Measurements from ENCODE around the gene CIB4. TPM values are rescaled to one million over a fixed set of nuclear protein-coding genes. Genes with fewer than 3 reads are reported as not detected.

CIB4 gene
- total RNA-seq, 1 experiment from 2014 or later, result not detected

DNA sequence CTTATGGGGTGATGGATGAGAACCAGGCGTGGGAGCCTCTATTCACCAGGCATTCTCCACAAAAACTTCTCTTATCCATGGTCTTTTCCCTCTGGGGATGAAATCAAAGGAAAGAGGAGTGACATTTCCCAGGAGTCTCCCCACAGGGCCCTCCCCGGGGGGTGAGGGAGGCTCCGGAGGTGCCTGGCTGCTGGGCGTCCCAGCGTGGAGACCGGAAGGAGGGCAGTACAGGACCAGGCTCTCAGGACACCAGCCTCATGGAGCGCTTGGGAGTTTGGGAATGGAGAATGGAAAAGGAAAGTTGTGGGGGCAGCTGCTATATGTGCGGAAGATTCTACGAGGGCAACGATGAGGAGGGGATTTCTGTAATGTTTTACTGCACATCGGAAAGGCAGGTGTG is 22.1 kb downstream of the CIB4 start:
- no peak for DNase-seq
- Histone ChIP-seq H3K9me3 (no peaks in the 10 kb centered on the region), H3K4me3 (no peak overlapping the region), H3K27me3 (no peaks in the 10 kb centered on the region), H3K36me3 (no peaks in the 10 kb centered on the region)

DNA sequence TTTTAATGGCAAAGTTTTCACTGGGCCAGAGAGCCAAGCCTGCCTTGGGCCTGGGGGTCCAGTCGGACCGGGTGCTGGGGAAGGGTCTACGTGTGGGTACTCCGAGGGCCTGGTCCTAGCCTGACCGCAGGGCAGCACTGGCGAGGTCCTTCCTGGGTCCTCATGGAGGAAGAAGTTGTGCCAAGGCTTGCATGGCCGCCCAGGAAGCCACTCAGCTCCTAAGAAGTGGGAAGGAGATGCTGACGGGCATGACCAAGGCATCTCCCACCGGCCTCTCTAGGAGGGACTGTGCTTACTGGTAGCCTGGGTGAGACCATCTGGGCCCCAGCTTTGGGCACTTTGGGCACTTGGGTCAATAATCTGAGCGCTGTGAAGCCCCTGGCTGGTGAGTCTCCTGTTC is 22.6 kb downstream of the CIB4 start:
- DNase-seq, result no peak
- Histone ChIP-seq H3K4me3 (no peak overlapping the region), H3K36me3 (no peaks in the 10 kb centered on the region), H3K27me3 (no peaks in the 10 kb centered on the region), H3K9me3 (no peaks in the 10 kb centered on the region)

- no peak overlapping the region for H3K4me3 ChIP-seq
- no peaks in the 10 kb centered on the region for H3K36me3 ChIP-seq
- no peaks in the 10 kb centered on the region for H3K9me3 ChIP-seq
- no peaks in the 10 kb centered on the region for H3K27me3 ChIP-seq
- no peak for DNase-seq
These were observed 23.5 kb downstream of the CIB4 start for GRCh38 chr2:26617588-26618083.

DNA sequence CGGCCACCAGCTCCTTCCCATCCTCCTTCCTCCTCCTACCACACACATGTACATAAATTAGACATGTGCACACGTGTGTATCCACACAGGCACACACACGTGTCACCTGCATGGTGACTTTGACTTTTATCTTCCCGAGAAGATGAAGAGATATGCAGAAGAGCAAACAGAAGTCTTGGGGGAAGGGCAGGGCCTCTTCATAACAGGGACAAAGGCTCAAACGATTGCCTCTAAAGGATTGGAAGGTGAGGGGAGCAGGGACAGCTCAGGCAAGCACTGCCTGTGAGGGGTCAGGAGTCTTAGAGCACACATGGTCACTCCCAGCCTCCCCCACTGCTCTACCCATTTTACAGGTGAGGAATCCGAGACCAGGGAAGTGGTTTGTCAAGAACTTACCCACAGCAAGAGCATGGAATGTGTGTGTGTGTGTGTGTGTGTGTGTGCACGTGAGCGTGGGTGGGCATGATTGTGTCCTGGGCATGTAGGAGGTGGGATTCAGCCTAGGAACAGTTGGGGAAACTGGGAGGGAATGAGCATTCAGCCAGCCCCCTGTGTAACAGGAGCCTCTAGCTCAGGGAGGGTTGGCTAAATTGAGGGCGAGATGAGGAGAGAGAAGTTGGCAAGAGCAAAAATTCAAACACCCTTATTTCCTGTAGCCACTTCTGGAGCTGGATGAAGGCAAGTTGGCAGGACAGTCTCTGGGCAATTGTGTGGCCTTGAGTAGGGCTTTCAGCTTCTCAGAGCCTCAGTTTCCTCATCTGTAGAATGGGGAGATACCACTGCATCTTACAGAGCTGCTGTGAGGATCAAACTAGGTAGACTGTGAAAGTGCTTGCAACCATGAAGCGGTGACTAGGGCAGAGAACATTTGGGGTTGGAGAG is 24.2 kb downstream of the CIB4 start:
- Histone ChIP-seq H3K36me3 (no peaks in the 10 kb centered on the region), H3K4me3 (no peak overlapping the region), H3K9me3 (no peaks in the 10 kb centered on the region), H3K27me3 (no peaks in the 10 kb centered on the region)
- DNase-seq, result no peak

GRCh38 chr2:26615860-26616705 is 25.1 kb downstream of the CIB4 start:
- H3K4me3 ChIP-seq, result no peak overlapping the region
- H3K9me3 ChIP-seq, result no peaks in the 10 kb centered on the region
- no peak for DNase-seq
- H3K36me3 ChIP-seq, result no peaks in the 10 kb centered on the region
- H3K27me3 ChIP-seq, result no peaks in the 10 kb centered on the region

DNA sequence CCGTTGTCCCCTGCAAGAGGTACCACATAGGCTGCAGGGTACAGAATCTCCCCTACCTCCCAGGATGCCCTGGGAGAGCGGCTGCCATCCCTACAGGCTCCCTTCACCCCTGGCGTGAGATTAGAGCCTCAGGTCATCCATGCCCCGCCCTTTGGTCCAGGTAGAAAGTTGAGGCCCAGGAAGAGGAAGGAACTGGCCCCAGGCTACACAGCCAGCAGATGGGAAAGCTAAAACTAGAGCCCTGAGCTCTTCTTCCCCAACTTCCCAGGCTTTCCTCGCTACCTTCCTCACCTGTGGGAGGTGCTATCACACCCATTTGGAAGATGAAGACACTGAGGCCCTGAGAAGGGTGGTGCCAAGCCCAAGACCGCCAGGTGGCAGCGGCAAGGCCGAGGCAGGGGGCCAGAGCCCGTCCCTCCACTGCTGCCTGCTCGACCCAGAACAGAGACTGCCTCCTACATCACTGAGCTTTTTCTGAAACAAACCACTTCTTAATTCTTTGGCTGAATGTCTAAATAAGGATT is 25.8 kb downstream of the CIB4 start:
- H3K27me3 ChIP-seq, result no peaks in the 10 kb centered on the region

DNA sequence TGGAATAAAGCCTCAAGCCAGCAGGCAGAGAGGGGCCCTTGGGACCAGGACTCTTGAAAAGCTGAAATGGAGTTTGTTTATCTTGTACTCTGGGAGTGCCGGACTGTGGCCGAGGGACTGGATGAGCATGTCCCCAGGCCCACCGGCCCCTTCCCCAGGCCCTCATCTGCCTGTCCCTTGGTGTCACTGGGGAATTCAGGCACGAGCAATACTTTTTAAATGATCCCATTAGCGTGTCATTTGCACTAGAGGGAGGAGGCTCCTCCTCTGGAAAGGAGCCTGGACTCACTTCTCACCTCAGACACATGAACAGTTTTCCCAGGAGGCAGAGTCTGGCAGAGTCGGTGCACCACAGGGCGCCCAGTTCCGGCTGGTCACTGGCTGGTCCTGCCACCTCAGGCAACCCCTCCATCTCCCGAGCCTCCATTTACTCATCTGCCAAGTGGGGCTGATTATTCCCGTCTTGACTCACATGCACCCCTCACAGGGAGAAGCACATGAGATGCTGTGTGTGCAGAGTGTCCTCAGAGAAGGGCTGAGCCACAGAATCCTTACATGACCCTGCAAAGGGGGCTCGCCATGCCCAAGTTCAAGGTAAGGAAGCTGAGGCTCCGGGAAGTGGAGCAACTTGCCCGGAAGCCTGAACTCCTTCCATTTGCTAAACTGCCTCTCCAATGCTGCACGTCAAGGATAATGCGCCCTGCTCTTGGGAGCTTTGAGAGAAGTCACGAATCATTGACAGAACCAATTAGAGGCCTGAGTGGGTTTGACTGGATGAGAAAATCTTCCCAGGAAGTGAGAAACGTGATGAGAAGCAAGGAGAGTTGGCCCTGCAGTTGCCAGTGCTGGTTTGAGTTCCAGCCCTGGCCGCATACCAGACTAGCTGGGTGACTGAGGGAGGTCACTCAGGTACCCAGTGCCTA is 26.7 kb downstream of the CIB4 start:
- H3K36me3 ChIP-seq, result no peaks in the 10 kb centered on the region

More for the DNA sequence above, 25.8 kb downstream of the CIB4 start:
- no peak overlapping the region for H3K4me3 ChIP-seq
- no peaks in the 10 kb centered on the region for H3K36me3 ChIP-seq
- DNase-seq, result no peak
- no peaks in the 10 kb centered on the region for H3K9me3 ChIP-seq

DNA sequence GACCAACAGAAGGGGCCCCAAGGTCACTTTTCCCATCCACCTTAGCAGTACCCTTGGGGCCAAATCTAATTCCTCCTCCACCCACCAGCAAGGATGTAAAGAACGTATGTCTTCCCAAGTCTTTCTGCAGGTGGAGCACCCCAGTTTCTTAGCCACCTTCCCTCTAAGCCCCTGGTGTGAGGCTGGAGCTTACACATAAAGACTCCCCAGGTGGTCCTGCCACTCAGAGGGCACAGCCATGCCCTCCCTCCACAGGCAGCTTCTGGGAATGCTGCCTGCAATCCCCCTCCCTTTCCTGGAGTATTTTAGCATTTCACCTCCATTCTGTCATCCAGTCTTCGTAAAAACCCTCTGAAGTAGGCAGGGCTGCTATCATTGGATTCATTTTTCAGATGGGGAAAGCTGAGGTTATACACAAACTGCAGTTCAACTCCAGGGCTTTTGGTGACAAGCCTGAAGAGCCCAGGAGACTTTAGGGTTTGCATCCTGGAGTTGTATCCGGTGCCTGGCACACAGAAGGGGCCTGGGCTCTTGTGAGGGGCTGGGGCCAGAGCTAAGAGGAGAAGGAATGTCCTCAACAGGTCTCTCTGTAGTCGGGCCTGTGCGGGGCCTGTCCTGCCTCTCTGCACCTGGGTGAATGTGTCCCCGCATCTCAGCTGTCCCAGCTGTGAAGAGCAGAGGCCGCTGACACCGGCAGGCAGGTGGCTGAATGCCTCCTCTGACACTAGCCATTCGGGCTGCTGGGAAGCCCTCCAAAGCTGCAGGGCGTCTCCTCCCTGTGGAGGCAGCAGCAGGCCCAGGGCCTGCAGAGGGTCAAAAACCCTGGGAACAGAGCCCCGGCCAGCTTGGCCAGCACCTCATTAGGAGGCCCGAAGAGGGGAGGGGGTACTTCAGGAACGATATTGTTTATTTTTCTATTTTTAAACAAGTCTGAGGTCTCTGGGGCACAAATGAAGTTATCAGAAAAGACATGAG is 27.6 kb downstream of the CIB4 start:
- Histone ChIP-seq H3K9me3 (no peaks in the 10 kb centered on the region), H3K36me3 (no peaks in the 10 kb centered on the region), H3K4me3 (no peak overlapping the region), H3K27me3 (no peaks in the 10 kb centered on the region)
- no peak for DNase-seq

More for the DNA sequence above, 26.7 kb downstream of the CIB4 start:
- no peak for DNase-seq
- H3K9me3 ChIP-seq, result no peaks in the 10 kb centered on the region
- no peaks in the 10 kb centered on the region for H3K27me3 ChIP-seq
- H3K4me3 ChIP-seq, result no peak overlapping the region

- no peak overlapping the region for H3K4me3 ChIP-seq
- no peak for DNase-seq
- H3K27me3 ChIP-seq, result no peaks in the 10 kb centered on the region
These were observed 28.5 kb downstream of the CIB4 start for GRCh38 chr2:26612522-26613240.

DNA sequence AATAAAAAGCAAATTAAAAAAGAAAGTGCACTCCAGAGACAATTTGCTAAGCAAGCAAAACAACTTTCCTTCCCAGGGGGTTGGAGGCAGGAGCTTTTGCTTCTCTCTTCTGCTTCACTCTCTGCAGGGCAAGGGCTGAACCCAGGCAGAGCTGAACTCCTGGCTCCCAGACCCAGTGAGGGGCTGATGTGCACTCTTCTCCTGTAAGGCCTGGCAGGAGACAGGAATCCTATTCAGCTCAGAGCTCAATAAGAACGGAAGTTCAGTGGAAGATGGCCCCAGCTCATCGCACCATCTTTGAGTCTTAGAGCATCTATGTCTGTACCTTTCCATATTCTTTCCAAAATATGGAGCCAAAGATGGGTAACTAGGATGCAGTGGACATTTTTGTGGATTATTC is 29.1 kb downstream of the CIB4 start:
- Histone ChIP-seq H3K4me3 (no peak overlapping the region), H3K27me3 (no peaks in the 10 kb centered on the region), H3K9me3 (no peaks in the 10 kb centered on the region), H3K36me3 (no peaks in the 10 kb centered on the region)
- no peak for DNase-seq

More at GRCh38 chr2:26612522-26613240, 28.5 kb downstream of the CIB4 start:
- Histone ChIP-seq H3K36me3 (no peaks in the 10 kb centered on the region), H3K9me3 (no peaks in the 10 kb centered on the region)

DNA sequence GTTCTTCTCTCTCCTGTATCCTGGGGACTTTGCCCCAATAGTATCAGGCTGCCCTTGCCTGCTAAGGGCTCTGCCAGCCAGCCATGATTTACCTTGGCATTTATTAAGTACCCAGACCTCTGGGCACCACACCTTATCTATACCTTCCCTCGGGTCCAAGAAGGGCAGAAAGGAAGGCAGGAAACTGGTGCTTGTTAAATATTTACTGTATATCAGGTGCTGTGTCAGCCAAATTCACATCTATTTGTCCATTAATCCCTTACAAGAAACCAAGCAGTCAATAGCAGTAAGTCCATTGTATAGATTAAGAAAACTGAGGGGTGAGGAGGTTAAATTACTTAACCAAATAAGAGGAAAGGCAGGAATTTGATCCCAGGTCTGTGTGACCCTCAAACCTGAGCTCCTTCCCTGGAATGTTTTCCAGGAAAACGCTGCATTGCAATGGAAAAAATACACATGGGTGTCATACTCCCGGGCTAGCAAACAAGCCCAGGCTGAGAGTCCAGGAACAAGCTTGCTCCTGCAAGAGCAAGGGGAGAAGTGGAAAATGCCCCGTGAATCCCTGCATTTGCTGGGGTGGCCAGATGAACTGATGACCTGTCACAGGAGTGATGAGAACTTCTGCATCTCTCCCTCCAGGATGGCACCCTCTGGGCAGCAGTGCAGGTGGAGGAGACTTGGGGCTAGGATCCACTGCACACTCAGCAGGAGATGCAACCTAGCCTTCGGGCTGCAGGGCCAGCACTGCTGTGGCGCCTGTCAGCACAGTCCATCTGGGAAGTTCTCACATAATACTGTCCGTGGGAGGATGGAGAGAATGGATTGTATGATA is 30.4 kb downstream of the CIB4 start:
- no peaks in the 10 kb centered on the region for H3K27me3 ChIP-seq
- no peaks in the 10 kb centered on the region for H3K9me3 ChIP-seq
- no peaks in the 10 kb centered on the region for H3K36me3 ChIP-seq
- DNase-seq, result no peak
- no peak overlapping the region for H3K4me3 ChIP-seq

DNA sequence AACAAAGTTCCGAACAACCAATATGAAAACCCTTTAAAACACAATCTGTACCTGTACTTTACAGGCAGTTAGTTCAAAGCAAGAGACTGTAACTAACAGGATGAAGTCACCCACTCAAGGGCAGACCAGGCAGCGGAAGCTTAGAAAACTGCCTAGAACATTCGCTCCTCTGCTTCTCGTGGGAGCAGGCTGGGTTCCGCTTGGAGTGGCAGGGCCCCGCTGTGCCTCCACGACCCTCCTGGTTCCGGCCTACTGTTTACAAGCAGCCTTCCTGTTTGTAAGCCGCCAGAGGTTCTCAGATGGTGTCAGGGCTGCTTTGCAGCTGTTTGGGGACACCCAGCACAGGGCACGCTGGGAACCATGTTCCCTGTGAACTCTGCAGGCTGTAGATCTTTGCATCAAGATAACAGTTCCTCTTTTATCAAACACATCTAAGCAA is 31.3 kb downstream of the CIB4 start:
- Histone ChIP-seq H3K36me3 (no peaks in the 10 kb centered on the region), H3K4me3 (no peak overlapping the region), H3K9me3 (no peaks in the 10 kb centered on the region), H3K27me3 (peaks cover 1% of the 10 kb centered on the region)
- no peak for DNase-seq

DNA sequence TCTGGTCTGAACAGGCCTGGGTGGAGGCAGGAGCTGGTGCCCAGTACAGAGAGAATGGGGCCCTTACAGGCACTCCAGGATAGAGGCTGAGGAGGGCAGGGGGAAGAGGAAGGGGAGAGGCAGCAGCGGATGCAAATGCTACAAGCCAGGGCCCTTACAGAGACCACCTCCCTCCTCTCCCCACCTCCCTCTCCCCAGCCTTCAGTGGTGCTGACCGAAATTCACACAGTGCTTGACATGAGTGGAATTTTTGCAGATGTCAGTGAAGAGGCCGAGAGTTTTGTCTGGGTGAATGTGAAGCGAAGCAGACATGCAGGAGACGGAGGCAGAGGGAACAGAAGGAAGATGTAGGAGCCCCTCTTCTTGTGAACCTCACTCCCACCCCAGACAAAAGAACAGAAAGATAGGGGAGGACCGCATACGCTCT is 31.9 kb downstream of the CIB4 start:
- peaks cover 5% of the 10 kb centered on the region for H3K27me3 ChIP-seq
- H3K36me3 ChIP-seq, result no peaks in the 10 kb centered on the region
- no peaks in the 10 kb centered on the region for H3K9me3 ChIP-seq
- H3K4me3 ChIP-seq, result no peak overlapping the region
- no peak for DNase-seq

DNA sequence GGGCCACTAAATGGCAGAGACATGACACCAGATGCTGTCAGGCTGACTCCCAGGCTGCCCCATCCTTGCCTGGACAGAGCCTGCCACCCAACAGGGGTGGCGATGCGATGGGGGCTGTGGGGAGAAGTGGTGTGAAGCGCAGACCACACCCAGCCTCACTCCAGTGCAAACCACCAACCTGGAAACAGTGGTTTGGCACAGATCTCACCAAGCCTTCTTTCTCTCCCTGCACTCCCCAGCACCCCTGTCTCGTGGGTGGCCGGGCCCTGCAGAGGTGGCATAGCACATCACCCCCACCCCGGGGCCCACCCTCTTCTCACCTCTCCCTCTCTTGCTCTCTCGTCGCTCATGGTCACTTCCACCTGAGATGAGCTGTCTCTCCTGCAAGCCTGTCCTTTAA is 32.6 kb downstream of the CIB4 start:
- no peak for DNase-seq
- H3K27me3 ChIP-seq, result peaks cover 7% of the 10 kb centered on the region

More for the DNA sequence above, 32.6 kb downstream of the CIB4 start:
- Histone ChIP-seq H3K9me3 (no peaks in the 10 kb centered on the region), H3K4me3 (no peak overlapping the region), H3K36me3 (no peaks in the 10 kb centered on the region)

Measured in MG63 (cell line).